K562 (cell line): ENCODE measurements around the gene KLK3. TPM values are rescaled to one million over a fixed set of nuclear protein-coding genes. Genes with fewer than 3 reads are reported as not detected.

ENCODE experiments used
- CBX5 ChIP-seq: IDR thresholded peaks from 2 replicates; pipeline ENCODE4 v1.6.1; 2014; ENCODE audit warnings: low read depth, borderline replicate concordance
- ETV1 ChIP-seq: fragments of 450-650 bp; conservative IDR thresholded peaks from 2 replicates; pipeline ENCODE4 v1.6.1; 2016; ENCODE audit warnings: missing genetic modification characterization, control low read depth, low read depth, missing compliant biosample characterization
- HLTF ChIP-seq: fragments of 450-650 bp; IDR thresholded peaks from 2 replicates; pipeline ENCODE4 v1.6.1; 2016
- HNRNPH1 ChIP-seq: fragments of 200-400 bp; formaldehyde crosslinking; optimal IDR thresholded peaks from 2 replicates; pipeline ENCODE3; 2017; ENCODE audit warnings: low read depth, mild to moderate bottlenecking, low read length, moderate library complexity
- KDM1A ChIP-seq, 2 experiments: fragments of 450-650 bp; IDR thresholded peaks; 2 replicates each; pipeline ENCODE4 v1.6.1; 2016; ENCODE audit warnings: mild to moderate bottlenecking in 2 of 2
- MBD2 ChIP-seq: sonication (generic); IDR thresholded peaks from 2 replicates; pipeline ENCODE4 v1.6.1; 2016; ENCODE audit warnings: low read depth, borderline replicate concordance
- MTA1 ChIP-seq: fragments of 450-650 bp; IDR thresholded peaks from 2 replicates; pipeline ENCODE4 v1.6.1; 2017; ENCODE audit warnings: borderline replicate concordance
- MYBL2 ChIP-seq, 2 experiments: fragments of 450-650 bp in 1 of 2; sonication (generic) in 1 of 2; formaldehyde crosslinking in 1 of 2; IDR thresholded peaks; 2 replicates each; pipeline versions ENCODE4 v1.6.1 to v1.8.1; 2017 to 2022; ENCODE audit warnings: borderline replicate concordance in 1 of 2, inconsistent platforms in 1 of 2, low read depth in 1 of 2, mild to moderate bottlenecking in 1 of 2, missing genetic modification reagents in 1 of 2, moderate library complexity in 1 of 2
- RBM22 ChIP-seq: fragments of 200-400 bp; formaldehyde crosslinking; IDR thresholded peaks from 2 replicates; pipeline ENCODE4 v1.6.1; 2018; ENCODE audit warnings: low read length, low read depth; ENCODE audit not compliant: poor library complexity, severe bottlenecking
- RCOR1 ChIP-seq, 2 experiments: IDR thresholded peaks; 2 replicates each; pipeline ENCODE4 v1.6.1; 2012; ENCODE audit warnings: low read depth in 2 of 2, low read length in 2 of 2, borderline replicate concordance in 1 of 2, improper control_type of control experiment in 1 of 2
- SAFB ChIP-seq: fragments of 200-400 bp; formaldehyde crosslinking; IDR thresholded peaks from 2 replicates; pipeline ENCODE4 v1.6.1; 2017; ENCODE audit warnings: low read depth, low read length, borderline replicate concordance
- SMAD4 ChIP-seq: fragments of 250-450 bp; sonication (Bioruptor Pico); conservative IDR thresholded peaks from 2 replicates; pipeline ENCODE4 v1.8.0; 2021; ENCODE audit warnings: inconsistent platforms, mild to moderate bottlenecking, moderate library complexity
- SRSF9 ChIP-seq: fragments of 200-400 bp; formaldehyde crosslinking; IDR thresholded peaks from 2 replicates; pipeline ENCODE4 v1.6.1; 2017; ENCODE audit warnings: low read depth, low read length, borderline replicate concordance
- TFAM ChIP-seq: fragments of 250-450 bp; sonication (Bioruptor Pico); conservative IDR thresholded peaks from 2 replicates; pipeline ENCODE4 v1.5.0; 2021; ENCODE audit warnings: mild to moderate bottlenecking, moderate library complexity
- ZBTB7A ChIP-seq: IDR thresholded peaks from 2 replicates; pipeline ENCODE4 v1.6.1; 2011; ENCODE audit warnings: low read depth, mild to moderate bottlenecking, low read length, moderate library complexity, borderline replicate concordance; ENCODE audit not compliant: control insufficient read depth
- ZC3H11A ChIP-seq: IDR thresholded peaks from 2 replicates; pipeline ENCODE4 v1.6.1; 2012; ENCODE audit warnings: low read depth, low read length, improper control_type of control experiment
- ZFX ChIP-seq: sonication (generic); formaldehyde crosslinking; IDR thresholded peaks from 2 replicates; pipeline ENCODE4 v1.8.0; 2022; ENCODE audit warnings: mild to moderate bottlenecking, missing genetic modification reagents, moderate library complexity
- ZNF592 ChIP-seq: fragments of 450-650 bp; IDR thresholded peaks from 2 replicates; pipeline ENCODE4 v1.6.1; 2017; ENCODE audit warnings: antibody characterized with exemption, mild to moderate bottlenecking
- polyA plus RNA-seq, 8 experiments: library from polyadenylated mRNA; depleted of rRNA in 4 of 8; stranded (reverse) in 5 of 8; unstranded in 3 of 8; fragments of >200 nt; fragmentation: Nextera tagmentation in 2 of 8; fragmentation: Illumina TruSeq in 1 of 8; extraction: Ambion mirVana in 2 of 8; extraction: Trizol in 1 of 8; gene quantifications; 2 replicates each; pipeline versions ENCODE4 v1.2.1 to v1.2.3, GENCODE V29; 2011 to 2014; ENCODE audit warnings: inconsistent platforms in 1 of 8, missing spikeins in 1 of 8
- total RNA-seq, 7 experiments: library from RNA; depleted of rRNA in 6 of 7; stranded (reverse); fragments of >200 nt in 6 of 7; fragmentation: Illumina TruSeq in 2 of 7; extraction: Trizol in 2 of 7; gene quantifications; 2 replicates each; pipeline versions ENCODE4 v1.2.1 to v1.2.3, GENCODE V29; 2011 to 2021; ENCODE audit warnings: low replicate concordance in 1 of 7
- TF ChIP-seq, protein P1 (sequence below): fragments of 250-450 bp; sonication (Bioruptor Pico); IDR thresholded peaks from 2 replicates; pipeline ENCODE4 v1.8.0; 2021; ENCODE audit warnings: moderate library complexity, mild to moderate bottlenecking, inconsistent platforms
- TF ChIP-seq, protein P2 (sequence below): fragments of 150-350 bp; IDR thresholded peaks from 2 replicates; pipeline ENCODE4 v1.6.1; 2014; ENCODE audit warnings: low read depth, mild to moderate bottlenecking, low read length, borderline replicate concordance

Gene KLK3
- total and polyA plus RNA-seq, 9 of the 15 experiments (the other 6 are each of a cell fraction or from before 2014, with no cell fraction given), result not detected

GRCh38 chr19:50820549-50821247, 34.0 kb upstream of the KLK3 start (continued):
- TF ChIP-seq, protein P1, sequence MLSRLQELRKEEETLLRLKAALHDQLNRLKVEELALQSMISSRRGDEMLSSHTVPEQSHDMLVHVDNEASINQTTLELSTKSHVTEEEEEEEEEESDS (CRISPR knock-in tag), result no peak
- no peak for TF ChIP-seq MYBL2 (IDR thresholded peaks at IDR 0.05; ENCODE audit: low read depth)
- no peak for TF ChIP-seq MYBL2 (CRISPR knock-in tag; IDR thresholded peaks at IDR 0.05; ENCODE audit: borderline replicate concordance)
- peak in 1 of 2 experiments; percentile 16; a peak in 1 of 4 replicates for TF ChIP-seq RCOR1 (IDR thresholded peaks at IDR 0.05; ENCODE audit: borderline replicate concordance in 1 of 2, low read depth in 2 of 2, low read length in 2 of 2)
- no peak for TF ChIP-seq KDM1A (IDR thresholded peaks at IDR 0.05)
- TF ChIP-seq HNRNPH1, result no peak
- no peak for TF ChIP-seq ZC3H11A
- peak; percentile 86; the same call in 1 of the 2 replicates for TF ChIP-seq HLTF
- TF ChIP-seq SAFB, result no peak
- no peak; the same call in 1 of the 2 replicates for TF ChIP-seq ZBTB7A
- no peak for TF ChIP-seq MBD2
- TF ChIP-seq ZNF592, result no peak
- TF ChIP-seq MTA1, result peak; percentile 48; the same call in 1 of the 2 replicates
- no peak for TF ChIP-seq SRSF9
- no peak for TF ChIP-seq SMAD4 (CRISPR knock-in tag)
- peak; percentile 62 for TF ChIP-seq ZFX (CRISPR knock-in tag)
- no peak for TF ChIP-seq CBX5
- TF ChIP-seq ETV1, result no peak
- no peak for TF ChIP-seq RBM22
- TF ChIP-seq TFAM, result no peak
- TF ChIP-seq, protein P2, sequence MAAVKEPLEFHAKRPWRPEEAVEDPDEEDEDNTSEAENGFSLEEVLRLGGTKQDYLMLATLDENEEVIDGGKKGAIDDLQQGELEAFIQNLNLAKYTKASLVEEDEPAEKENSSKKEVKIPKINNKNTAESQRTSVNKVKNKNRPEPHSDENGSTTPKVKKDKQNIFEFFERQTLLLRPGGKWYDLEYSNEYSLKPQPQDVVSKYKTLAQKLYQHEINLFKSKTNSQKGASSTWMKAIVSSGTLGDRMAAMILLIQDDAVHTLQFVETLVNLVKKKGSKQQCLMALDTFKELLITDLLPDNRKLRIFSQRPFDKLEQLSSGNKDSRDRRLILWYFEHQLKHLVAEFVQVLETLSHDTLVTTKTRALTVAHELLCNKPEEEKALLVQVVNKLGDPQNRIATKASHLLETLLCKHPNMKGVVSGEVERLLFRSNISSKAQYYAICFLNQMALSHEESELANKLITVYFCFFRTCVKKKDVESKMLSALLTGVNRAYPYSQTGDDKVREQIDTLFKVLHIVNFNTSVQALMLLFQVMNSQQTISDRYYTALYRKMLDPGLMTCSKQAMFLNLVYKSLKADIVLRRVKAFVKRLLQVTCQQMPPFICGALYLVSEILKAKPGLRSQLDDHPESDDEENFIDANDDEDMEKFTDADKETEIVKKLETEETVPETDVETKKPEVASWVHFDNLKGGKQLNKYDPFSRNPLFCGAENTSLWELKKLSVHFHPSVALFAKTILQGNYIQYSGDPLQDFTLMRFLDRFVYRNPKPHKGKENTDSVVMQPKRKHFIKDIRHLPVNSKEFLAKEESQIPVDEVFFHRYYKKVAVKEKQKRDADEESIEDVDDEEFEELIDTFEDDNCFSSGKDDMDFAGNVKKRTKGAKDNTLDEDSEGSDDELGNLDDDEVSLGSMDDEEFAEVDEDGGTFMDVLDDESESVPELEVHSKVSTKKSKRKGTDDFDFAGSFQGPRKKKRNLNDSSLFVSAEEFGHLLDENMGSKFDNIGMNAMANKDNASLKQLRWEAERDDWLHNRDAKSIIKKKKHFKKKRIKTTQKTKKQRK, result no peak
